SH-SY5Y (cell line): ENCODE data around the gene RAP1GAP2.

Experiments used
- GATA2 ChIP-seq: IDR thresholded peaks from 2 replicates; pipeline ENCODE4 v1.6.1; 2011; ENCODE audit warnings: mild to moderate bottlenecking, low read depth, low read length
- GATA3 ChIP-seq: IDR thresholded peaks from 2 replicates; pipeline ENCODE4 v1.6.1; 2011; ENCODE audit warnings: low read depth, mild to moderate bottlenecking, low read length, moderate library complexity

Gene RAP1GAP2

DNA sequence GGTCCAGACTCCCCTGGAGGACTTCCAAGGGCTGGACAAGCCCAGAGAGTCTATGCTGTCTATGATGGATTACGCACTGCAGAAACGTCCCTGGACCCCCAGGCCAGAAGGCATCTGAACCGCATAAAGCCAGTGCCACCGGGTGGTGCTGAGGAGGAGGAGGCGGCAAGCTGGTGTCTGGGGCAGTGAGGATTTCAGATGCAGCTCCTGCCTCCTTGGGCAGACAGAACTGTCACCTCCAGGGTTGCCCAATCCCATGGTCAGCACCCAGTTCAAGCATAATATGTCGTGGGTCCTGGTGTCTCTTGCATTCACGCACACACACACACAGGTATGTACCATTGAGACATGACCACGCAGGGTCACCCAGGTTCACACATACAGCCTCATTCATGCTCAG, 25.6 kb downstream of the RAP1GAP2 start:
- TF ChIP-seq GATA2 (no peak), GATA3 (no peak)

DNA sequence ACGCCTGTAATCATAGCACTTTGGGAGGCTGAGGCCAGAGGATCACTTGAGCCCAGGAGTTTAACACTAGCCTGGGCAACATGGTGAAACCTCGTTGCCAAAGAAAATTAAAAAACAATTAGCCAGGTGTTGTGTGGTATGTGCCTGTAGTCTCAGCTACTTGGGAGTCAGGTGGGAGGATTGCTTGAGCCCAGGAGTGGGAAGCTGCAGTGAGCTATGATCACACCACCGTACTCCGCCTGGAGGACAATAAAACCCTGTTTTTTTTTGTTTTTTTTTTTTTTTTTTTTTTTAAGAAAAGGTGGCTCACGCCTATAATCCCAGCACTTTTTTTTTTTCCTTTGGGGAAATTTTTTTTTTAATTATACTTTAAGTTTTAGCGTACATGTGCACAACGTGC, 26.1 kb downstream of the RAP1GAP2 start:
- TF ChIP-seq GATA2: no peak
- TF ChIP-seq GATA3: no peak

DNA sequence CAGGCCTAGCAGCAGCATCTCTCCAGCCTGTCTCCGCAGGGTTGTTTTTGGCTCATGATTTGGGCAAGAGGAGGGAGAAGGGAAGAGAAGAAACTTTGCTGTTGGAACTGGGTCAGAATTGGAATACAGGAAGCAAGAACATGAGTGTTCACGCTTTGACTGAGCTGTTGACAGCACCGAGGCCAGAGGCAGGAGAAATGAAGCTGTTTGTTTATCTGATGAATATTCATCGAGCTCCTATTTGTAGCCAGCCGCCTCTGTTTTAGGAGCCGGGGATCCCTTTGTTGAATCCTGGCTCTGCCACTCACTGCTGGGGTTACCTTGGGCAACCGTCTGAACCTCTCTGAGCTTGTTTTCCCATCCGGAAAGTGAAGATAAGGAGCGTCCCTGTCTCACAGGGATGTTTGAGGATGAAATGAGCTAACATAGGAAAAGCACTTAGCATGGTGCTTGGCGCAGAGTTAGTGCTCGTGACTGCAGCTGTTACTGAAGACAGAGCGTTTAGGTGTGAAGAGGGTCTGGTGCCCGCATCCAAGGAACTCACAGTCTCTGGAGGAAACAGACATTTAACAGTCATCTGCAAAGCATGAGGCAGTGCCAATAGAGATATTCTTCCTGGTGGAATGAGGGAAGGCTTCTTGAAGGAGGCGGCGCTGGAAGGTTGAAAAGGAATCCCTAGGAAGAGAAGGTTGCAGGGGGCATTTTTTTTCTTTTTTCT, 29.2 kb downstream of the RAP1GAP2 start:
- no peak for TF ChIP-seq GATA3
- TF ChIP-seq GATA2: no peak

DNA sequence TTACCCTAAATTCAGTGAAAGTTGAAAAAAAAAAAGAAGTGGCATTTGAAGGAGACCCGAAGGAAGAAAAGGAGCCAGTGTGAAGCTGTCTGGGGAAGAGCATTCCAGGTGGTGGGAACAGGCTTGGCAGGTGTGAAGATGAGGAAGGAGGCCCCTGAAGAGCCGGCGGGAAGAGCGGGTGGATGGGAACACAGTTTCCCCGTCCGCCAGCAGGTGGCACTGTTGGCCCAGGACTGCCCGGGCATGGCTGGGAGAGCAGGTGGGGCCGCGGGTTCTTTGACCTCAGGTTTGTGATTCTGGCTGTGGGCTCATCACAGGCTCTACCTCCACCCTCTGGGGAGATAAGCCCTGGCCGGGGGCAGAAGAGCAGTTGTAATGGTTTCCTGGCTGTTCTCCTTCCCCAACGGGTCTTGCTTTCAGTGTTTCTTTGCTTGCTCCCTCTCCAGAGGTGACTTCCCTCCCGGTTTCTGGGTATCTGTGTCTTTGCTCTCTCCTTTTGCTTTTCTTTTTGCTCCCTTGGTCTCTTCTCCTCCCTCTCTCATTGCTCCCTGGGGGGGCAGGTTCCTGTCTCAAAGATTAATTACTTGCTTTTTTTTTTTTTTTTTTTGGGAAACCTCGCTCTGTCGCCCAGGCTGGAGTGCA, 32.3 kb downstream of the RAP1GAP2 start:
- TF ChIP-seq GATA2 (no peak), GATA3 (no peak)

DNA sequence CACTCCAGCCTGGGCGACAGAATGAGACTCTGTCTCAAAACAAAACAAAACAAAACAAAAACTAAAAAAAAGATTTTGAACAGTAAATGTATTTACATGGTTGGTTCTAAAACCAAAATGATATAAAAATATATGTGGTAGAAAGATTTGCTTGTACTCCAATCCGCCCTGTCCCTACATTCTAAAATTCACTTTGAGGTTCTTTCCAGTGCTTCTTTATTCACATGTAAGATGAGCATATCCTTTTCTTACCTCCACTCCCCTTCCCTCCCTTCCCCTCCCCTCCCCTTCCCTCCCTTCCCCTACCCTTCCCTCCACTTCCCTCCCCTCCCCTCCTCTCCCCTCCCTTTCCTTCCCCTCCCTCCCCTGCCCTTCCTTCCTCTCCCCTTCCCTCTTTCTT, 34.4 kb downstream of the RAP1GAP2 start:
- TF ChIP-seq GATA2 (no peak), GATA3 (no peak)

DNA sequence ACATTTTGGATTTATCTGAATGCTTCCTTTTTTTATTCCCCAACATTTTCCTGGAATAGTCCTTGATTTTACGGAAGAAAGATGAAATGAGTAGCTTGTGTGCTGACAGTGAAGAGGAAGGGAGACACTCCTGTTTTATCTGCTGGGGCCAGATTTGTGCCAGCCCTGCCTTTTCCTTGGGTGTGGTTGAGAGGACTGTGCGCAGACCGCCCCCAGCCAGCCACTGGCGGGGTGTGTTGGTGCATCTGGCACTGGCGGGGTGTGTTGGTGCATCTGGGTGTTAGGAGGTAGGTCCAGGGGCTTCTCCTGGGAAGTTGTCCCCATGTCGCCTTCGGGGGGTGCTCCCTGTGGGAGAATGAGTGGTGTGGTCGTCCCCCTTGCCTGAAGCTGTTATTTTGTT, 39.5 kb downstream of the RAP1GAP2 start:
- TF ChIP-seq GATA2: no peak
- TF ChIP-seq GATA3: no peak

DNA sequence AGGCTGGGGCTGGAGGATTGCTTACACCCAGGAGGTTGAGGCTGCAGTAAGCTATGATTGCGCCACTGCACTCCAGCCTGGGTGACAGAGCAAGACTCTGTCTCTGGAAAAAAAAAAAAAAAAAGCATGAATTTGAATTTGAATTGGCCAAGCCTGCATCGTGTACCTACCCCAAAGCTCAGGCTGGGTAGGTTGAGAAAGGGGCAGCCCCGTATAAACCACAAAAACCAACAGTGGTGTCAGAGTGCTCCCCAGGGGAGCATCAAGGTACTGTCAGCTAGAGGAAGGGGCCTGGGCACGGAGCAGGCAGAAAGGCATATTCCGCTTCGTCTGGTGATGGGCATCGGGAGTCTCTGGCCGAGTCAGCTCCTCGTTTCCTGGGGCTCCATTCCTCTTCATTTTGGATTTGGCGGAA, 40.9 kb downstream of the RAP1GAP2 start:
- no peak for TF ChIP-seq GATA3
- TF ChIP-seq GATA2: no peak

DNA sequence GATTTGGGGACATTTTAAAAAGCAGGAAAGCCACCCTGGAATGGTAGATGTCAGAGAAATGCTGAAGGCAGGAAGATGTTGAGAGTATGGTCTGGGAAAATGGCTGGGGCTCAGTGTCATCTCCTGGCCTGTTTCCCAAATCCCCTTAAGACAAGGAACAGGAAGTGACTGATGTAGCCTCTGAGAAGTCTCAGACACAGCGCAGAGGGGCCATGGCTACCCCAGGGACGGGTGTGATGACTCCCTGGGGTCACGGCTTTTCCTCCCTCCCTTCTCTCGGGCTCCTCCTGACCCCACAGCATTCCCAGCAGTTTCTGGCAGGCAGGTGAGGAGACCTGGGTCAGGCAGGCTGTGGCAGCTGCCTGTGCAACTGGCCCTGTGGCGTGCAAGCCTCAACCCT, 45.4 kb downstream of the RAP1GAP2 start:
- no peak for TF ChIP-seq GATA2
- TF ChIP-seq GATA3: no peak

DNA sequence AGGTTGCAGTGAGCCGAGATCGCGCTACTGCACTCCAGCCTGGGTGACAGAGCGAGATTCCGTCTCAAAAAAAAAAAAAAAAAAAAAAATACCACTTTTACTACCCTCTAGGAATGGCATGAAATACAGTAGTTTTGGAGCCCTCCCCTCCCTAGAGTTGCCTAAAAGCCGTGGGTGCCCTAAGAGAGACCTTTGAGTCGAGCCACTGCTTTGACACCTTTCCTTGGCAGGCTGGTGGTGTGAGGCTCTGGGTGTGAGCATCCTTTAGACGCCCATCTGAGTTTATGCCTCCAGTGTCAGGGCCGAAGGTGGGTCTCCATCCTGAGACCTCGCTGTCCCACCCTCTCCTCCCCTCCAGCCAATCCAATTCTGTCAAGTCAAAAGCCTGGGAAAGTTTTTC, 46.2 kb downstream of the RAP1GAP2 start:
- TF ChIP-seq GATA3: no peak
- no peak for TF ChIP-seq GATA2

DNA sequence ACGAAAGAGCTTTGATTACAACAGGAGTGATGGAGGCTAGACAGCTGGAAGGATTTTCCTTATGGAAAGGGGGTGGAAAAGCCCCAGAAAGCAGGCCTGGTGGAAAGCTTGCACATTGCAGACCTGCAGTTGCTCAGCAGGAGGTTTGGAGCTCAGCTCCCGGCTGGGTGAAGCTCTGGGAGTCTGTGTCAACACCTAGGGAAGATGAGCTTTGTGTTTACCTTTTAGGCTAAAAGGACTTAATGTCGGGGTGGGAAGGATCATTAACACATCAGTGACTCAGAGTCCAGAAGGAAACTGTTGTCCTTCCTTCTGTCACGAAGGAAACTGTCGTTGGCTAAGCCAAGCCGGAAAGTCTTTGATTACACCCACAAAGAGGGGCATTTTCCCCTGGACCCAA, 48.2 kb downstream of the RAP1GAP2 start:
- TF ChIP-seq GATA3 (no peak), GATA2 (no peak)

DNA sequence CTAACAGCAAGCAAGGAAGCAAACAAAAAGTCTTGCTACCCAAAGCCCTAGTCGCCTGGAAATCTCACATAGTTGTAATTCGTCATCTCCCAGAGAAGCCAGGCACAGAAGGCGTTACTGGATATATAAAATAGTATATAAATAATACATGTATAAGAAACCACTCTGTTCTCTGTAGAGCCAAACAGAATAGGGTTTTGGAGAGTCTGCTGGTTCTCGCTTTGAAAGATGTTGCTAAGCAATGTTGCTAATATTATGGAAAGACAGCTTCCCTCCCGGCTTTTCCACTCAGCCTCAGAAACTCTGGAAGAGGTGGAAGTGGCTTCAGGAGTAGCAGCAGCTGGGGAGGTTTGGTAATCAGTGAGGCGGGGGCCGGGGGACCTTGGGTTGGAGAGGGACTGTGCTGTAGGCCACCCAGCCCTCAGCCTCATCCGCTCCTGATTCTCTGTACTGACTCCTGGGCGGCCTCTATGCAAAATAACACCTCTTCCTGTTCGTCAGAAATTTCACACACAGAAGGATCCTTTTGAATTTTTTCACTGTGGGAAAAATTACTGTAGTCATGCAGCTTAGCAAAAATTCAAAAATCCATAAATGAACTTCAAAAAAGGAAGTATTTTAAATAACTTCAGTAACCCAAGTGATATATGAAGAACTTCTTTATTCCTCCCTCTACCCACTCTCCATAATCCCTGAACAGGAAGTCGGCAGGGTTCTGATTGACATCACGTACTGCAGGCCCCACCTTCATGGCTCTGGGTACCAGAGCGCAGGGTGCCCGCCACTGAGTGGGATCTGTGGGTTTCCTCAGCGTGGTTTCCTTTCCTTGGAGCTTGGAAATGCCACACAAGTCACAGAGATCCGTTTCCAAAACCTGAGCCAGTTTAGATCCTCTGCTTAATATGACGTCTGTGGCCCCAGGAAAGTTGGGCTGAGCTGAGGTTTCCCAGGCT, 51.4 kb downstream of the RAP1GAP2 start:
- no peak for TF ChIP-seq GATA2
- no peak for TF ChIP-seq GATA3

DNA sequence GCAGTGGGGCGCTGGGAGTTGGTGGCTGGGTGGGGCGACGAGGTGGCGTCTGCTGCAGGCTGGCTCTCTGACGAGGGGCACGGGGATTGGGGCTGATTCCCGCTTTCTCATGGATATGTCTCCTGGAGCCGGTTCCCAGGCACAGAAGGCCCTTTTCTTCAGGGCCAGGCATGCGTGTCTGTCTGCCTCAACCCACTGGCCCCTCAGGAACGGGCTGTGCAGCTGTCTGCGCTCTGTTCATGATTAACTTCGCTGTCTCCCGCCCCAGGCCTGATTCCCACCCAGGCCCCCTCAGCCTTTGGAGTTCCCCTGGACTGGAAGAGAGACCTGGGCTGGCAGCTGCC, 53.1 kb downstream of the RAP1GAP2 start:
- TF ChIP-seq GATA3: no peak
- TF ChIP-seq GATA2: no peak

DNA sequence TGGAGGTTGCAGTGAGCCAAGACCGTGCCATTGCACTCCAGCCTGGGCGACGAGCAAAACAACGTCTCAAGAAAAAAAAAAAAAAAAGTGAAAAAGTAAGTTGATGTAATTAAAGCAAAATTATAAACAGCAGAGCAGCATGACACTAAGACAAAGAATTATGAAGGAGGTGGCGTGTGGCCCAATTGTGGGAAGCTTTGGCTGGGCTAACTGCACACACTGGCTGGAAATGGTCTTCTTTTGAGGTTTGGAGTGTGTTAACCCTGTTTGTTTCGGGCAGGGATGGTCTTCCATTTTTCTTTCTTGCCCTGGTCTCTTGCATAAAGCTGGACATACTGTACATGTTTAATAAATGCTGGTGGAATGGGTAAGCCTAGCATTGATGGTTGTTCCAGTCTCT, 54.8 kb downstream of the RAP1GAP2 start:
- TF ChIP-seq GATA3: no peak
- TF ChIP-seq GATA2: no peak

DNA sequence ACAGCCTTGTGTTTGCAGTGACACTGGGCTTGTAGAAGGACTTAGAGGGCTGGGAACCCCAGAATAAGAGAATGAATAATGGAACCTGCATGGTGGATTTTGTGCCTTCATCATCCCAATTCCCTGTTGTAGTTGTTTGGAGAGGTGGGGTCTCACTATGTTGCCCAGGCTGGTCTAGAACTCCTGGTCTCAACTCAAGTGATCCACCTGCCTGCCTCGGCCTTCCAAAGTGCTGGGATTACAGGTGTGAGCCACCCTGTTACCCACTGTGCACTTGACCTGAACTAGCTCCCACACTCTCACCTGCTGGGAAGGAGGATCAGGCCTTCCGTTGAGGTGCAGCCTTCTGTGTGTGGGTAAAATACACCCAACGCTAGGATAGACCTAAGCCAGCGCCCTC, 55.4 kb downstream of the RAP1GAP2 start:
- no peak for TF ChIP-seq GATA2
- TF ChIP-seq GATA3: no peak

DNA sequence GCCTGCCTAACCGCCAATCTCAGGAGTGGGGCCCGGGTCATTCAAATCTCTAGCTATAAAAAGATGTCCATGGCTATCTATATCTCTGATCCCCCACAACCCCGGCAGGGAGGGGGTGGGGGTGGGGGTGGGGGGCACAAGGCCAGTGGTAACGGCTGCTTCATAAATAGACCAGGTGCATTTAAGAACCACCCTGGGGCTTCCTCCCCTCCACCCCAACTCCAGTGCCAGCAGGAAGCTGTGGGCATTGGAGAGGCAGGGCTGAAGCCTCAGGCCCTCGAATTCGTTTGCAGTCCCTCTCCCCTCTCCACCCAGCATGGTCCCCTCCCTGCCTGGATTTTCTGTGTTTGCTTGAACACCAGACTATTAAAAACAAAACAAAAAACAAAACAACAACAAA, 56.0 kb downstream of the RAP1GAP2 start:
- TF ChIP-seq GATA2 (no peak), GATA3 (no peak)
